A673 (cell line): ENCODE results near the gene PLP2.

ENCODE experiments used
- EZH2 ChIP-seq: fragments of 200-600 bp; sonication (generic); IDR thresholded peaks from 2 replicates; pipeline ENCODE4 v1.6.1; 2017; ENCODE audit warnings: borderline replicate concordance, low read depth, mild to moderate bottlenecking, mixed read lengths, antibody characterized with exemption, low read length; ENCODE audit not compliant: poor library complexity, severe bottlenecking
- TF ChIP-seq, protein P1 (sequence below): fragments of 300-800, 200-600 bp; sonication (generic); conservative IDR thresholded peaks from 2 replicates; pipeline ENCODE4 v1.5.1; 2017; ENCODE audit warnings: low read depth, mild to moderate bottlenecking, antibody characterized with exemption, low read length, moderate library complexity, mixed read lengths

DNA sequence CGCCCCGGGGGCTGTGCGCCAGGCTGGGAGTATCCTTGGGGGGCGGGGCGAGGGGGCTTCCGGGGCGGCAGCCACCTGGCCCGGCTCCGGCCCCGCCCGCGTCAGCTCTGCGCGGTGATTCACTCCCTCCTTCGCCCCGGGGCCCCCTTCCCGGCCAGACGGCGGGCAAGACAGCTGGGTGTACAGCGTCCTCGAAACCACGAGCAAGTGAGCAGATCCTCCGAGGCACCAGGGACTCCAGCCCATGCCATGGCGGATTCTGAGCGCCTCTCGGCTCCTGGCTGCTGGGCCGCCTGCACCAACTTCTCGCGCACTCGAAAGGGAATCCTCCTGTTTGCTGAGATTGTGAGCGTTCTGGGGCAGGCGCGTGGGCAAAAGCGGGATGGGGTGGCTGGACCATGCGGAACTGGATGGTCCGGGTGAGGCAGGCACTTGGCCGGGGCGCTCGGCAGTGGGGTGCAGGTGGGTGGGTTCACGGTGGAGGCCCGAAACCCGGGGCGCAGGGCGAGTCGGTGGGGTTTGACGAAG, at the start of gene PLP2:
- TF ChIP-seq, protein P1, sequence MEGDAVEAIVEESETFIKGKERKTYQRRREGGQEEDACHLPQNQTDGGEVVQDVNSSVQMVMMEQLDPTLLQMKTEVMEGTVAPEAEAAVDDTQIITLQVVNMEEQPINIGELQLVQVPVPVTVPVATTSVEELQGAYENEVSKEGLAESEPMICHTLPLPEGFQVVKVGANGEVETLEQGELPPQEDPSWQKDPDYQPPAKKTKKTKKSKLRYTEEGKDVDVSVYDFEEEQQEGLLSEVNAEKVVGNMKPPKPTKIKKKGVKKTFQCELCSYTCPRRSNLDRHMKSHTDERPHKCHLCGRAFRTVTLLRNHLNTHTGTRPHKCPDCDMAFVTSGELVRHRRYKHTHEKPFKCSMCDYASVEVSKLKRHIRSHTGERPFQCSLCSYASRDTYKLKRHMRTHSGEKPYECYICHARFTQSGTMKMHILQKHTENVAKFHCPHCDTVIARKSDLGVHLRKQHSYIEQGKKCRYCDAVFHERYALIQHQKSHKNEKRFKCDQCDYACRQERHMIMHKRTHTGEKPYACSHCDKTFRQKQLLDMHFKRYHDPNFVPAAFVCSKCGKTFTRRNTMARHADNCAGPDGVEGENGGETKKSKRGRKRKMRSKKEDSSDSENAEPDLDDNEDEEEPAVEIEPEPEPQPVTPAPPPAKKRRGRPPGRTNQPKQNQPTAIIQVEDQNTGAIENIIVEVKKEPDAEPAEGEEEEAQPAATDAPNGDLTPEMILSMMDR: no peak
- TF ChIP-seq EZH2: no peak
